ENCODE data around the gene CDH23. TPM values are rescaled to one million over a fixed set of nuclear protein-coding genes. Genes with fewer than 3 reads are reported as not detected.

Gene CDH23
- total and polyA plus RNA-seq, 2 of the 8 experiments (the other 6 are each of a cell fraction or from before 2014, with no cell fraction given): 1.9 to 4.9 TPM

GRCh38 chr10:71821909-71822763 lies 425.4 kb downstream of the CDH23 start (continued):
- TF ChIP-seq RXRA (IDR thresholded peaks at IDR 0.05; ENCODE audit: insufficient read depth, low read depth, low read length): no peak
- no peak for TF ChIP-seq E2F6 (IDR thresholded peaks at IDR 0.05)
- no peak for TF ChIP-seq EP300 (IDR thresholded peaks at IDR 0.05; ENCODE audit: borderline replicate concordance in 1 of 2, low read depth in 2 of 2, low read length in 2 of 2)
- no peak for TF ChIP-seq TEAD4 (IDR thresholded peaks at IDR 0.05; ENCODE audit: low read depth, low read length)
- TF ChIP-seq CREB1 (IDR thresholded peaks at IDR 0.05): no peak
- no peak for TF ChIP-seq POU5F1 (IDR thresholded peaks at IDR 0.05; ENCODE audit: low read depth, low read length)
